GM18517 (cell line): ENCODE data around the gene CAST.

Source experiments
- ATAC-seq: cut with Tn5 transposase; IDR thresholded peaks from one replicate; pipeline ENCODE4 v1.9.1; 2021; ENCODE audit warnings: mild to moderate bottlenecking, moderate library complexity; ENCODE audit not compliant: unreplicated experiment

CAST gene

GRCh38 chr5:96816411-96816939, 154.3 kb downstream of the CAST start:
- ATAC-seq = peak; percentile 83

- ATAC-seq = peak; percentile 40
Measured at GRCh38 chr5:96816991-96817390, 154.8 kb downstream of the CAST start.

GRCh38 chr5:96817506-96817905, 155.3 kb downstream of the CAST start:
- no peak for ATAC-seq

- no peak for ATAC-seq
Measured at GRCh38 chr5:96818125-96818788, 156.1 kb downstream of the CAST start.

- no peak for ATAC-seq
Measured at GRCh38 chr5:96819806-96820205, 157.6 kb downstream of the CAST start.

- no peak for ATAC-seq
Measured at GRCh38 chr5:96821260-96821916, 159.2 kb downstream of the CAST start.

- no peak for ATAC-seq
Measured at GRCh38 chr5:96822686-96823459, 160.7 kb downstream of the CAST start.

- ATAC-seq = peak; percentile 96
Measured at GRCh38 chr5:96823900-96824380, 161.8 kb downstream of the CAST start.
